Measurements from ENCODE around the gene MRGPRG.

GRCh38 chr11:3232956-3233355 lies 14.3 kb upstream of the MRGPRG start:
- TF ChIP-seq CTCF (conservative IDR thresholded peaks at IDR 0.05) (no peak), ZFX (IDR thresholded peaks at IDR 0.05) (no peak)

Measured in C4-2B (cell line).